Activated CD4-positive, alpha-beta T cell treated with anti-CD3 and anti-CD28 coated beads, Interleukin-2, amount 10 ng/mL, durations not matched to agents 24 days and 14 days (primary cell): ENCODE measurements around the gene TMEM190. TPM values are rescaled to one million over a fixed set of nuclear protein-coding genes. Genes with fewer than 3 reads are reported as not detected.
"Not testable (repeated sequence)": the region's sequence is repeated elsewhere in the genome, so short reads cannot be mapped to it uniquely, and the experiment has no call there.

ENCODE experiments used
- DNase-seq: peaks from one replicate; pipeline ENCODE4 v3.0.0; 2022
- H3K27ac Mint-ChIP-seq: one replicate; pipeline ENCODE4 v1.8.0; 2022; ENCODE audit warnings: mild to moderate bottlenecking, mixed read lengths
- H3K27me3 Mint-ChIP-seq: one replicate; pipeline ENCODE4 v1.8.0; 2022; ENCODE audit warnings: mixed read lengths
- H3K36me3 Mint-ChIP-seq: one replicate; pipeline ENCODE4 v1.8.0; 2022; ENCODE audit warnings: low read depth, mild to moderate bottlenecking, mixed read lengths
- H3K4me1 Mint-ChIP-seq: one replicate; pipeline ENCODE4 v1.8.0; 2021; ENCODE audit warnings: mixed read lengths
- H3K4me3 Mint-ChIP-seq: one replicate; pipeline ENCODE4 v1.8.0; 2022; ENCODE audit warnings: mild to moderate bottlenecking, moderate library complexity, mixed read lengths
- H3K9me3 Mint-ChIP-seq: one replicate; pipeline ENCODE4 v1.8.0; 2021; ENCODE audit warnings: mixed read lengths
- intact Hi-C: fragments of 100-400 bp; cut with micrococcal nuclease; formaldehyde crosslinking; loops from one replicate; pipeline ENCODE4 v1.15.1; 2023
- total RNA-seq: library from RNA; stranded (reverse); gene quantifications from 2 replicates; pipeline ENCODE4 v1.2.3, GENCODE V29; 2022

TMEM190 gene
- total RNA-seq, 1 donor from 2014 or later, result not detected

DNA sequence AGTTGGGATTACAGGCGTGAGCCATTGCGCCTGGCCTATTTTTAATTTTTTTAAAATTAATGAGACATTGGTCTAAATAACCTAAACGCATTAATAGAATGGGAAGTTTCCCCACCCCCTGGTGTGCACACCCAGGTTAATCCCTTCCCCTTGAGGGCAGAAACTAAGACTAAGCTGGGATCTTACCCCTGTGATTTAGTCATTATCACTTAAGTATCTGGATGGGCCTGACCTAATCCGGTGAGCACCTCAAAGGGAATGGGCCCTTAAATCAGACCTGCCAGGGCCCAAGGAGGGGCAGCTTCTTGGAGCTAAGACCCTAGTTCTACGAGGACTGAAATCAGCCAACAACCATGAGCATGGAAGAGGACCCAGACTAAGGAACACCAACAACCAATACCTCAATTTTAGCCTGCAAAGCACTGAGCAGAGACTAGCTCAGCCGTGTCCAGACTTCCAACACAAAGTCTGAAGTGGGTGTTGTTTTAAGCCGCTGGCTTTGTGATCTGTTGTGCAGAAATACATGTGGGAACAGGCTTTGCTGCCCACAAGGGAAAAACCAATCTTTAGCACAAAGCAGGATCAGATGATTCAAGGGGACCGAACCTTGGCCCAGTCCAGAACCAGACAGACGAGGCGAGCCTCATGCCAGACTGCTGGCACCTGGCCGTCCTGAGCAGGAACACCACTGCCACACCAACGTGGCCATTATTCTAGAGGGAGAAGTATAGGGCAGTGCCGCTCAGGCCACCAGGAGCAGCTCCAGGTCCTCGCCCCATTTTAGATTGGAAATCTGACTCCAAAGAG is 23.9 kb downstream of the TMEM190 start:
- H3K4me1 Mint-ChIP-seq, result peaks cover 34% of the 10 kb centered on the region
- peaks cover 41% of the 10 kb centered on the region for H3K36me3 Mint-ChIP-seq
- intact Hi-C loops, result no loop called here
- no peak overlapping the region for H3K4me3 Mint-ChIP-seq
- no peak for DNase-seq
- H3K27ac Mint-ChIP-seq, result no peak overlapping the region
- no peaks in the 10 kb centered on the region for H3K27me3 Mint-ChIP-seq
- no peaks in the 10 kb centered on the region for H3K9me3 Mint-ChIP-seq

GRCh38 chr19:55401390-55401789 is 24.8 kb downstream of the TMEM190 start:
- Mint-ChIP-seq H3K4me1 (peaks cover 43% of the 10 kb centered on the region), H3K36me3 (peaks cover 50% of the 10 kb centered on the region)
- intact Hi-C loops, DNase-seq, H3K4me3 Mint-ChIP-seq, H3K27ac Mint-ChIP-seq, H3K27me3 Mint-ChIP-seq, H3K9me3 Mint-ChIP-seq: not testable (repeated sequence)

DNA sequence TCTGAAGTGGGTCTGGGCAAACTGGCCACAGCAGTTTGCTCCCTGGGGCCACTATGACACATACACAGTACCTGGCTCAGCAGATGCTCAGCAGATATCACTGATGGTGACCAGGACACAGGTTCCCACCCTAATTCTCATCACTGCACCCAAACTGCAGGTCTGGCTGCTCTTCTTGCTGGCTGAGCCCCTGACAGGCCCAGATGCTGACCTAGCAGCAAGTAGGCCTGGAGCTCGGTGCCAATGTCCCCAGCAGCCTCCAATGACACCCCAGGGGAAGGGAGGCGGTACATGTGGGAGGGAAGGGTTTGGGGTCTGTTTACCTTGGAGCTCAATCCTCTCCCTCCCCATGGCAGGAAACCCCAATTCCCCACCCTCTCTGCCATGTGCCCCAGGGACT is 25.9 kb downstream of the TMEM190 start:
- H3K4me1 Mint-ChIP-seq, result peaks cover 45% of the 10 kb centered on the region
- DNase-seq, result no peak
- no peak overlapping the region for H3K27ac Mint-ChIP-seq
- intact Hi-C loops, result no loop called here
- H3K9me3 Mint-ChIP-seq, result no peaks in the 10 kb centered on the region
- no peaks in the 10 kb centered on the region for H3K27me3 Mint-ChIP-seq
- H3K36me3 Mint-ChIP-seq, result peaks cover 57% of the 10 kb centered on the region
- H3K4me3 Mint-ChIP-seq, result no peak overlapping the region

- intact Hi-C loops, result loop anchor here (2.0 to 5.0 kb wide), 2 partner anchors 103 to 147 kb away; partner anchors contain the start of gene PPP6R1
- no peak for DNase-seq
- Mint-ChIP-seq H3K4me1 (peaks cover 40% of the 10 kb centered on the region), H3K36me3 (peaks cover 55% of the 10 kb centered on the region), H3K27me3 (peaks cover 4% of the 10 kb centered on the region), H3K4me3 (peak overlapping the region; percentile 89), H3K9me3 (peaks cover 16% of the 10 kb centered on the region), H3K27ac (peak overlapping the region; percentile 75)
Measured at GRCh38 chr19:55405638-55406037, 29.0 kb downstream of the TMEM190 start.

GRCh38 chr19:55406091-55406825 is 29.6 kb downstream of the TMEM190 start:
- intact Hi-C loops, result loop anchor here (2.0 to 5.0 kb wide), 2 partner anchors 104 to 147 kb away; partner anchors contain the start of gene PPP6R1
- DNase-seq, result no peak
- Mint-ChIP-seq H3K27me3 (peaks cover 4% of the 10 kb centered on the region), H3K27ac (peak overlapping the region; percentile 75), H3K36me3 (peaks cover 52% of the 10 kb centered on the region), H3K9me3 (peaks cover 16% of the 10 kb centered on the region), H3K4me1 (peaks cover 39% of the 10 kb centered on the region), H3K4me3 (peak overlapping the region; percentile 89)

GRCh38 chr19:55406826-55407549 is 30.4 kb downstream of the TMEM190 start:
- peak; percentile 84 for DNase-seq
- H3K9me3 Mint-ChIP-seq, result peaks cover 16% of the 10 kb centered on the region
- peak overlapping the region; percentile 89 for H3K4me3 Mint-ChIP-seq
- peaks cover 7% of the 10 kb centered on the region for H3K27me3 Mint-ChIP-seq
- intact Hi-C loops, result loop anchor here (1.0 to 5.0 kb wide), 3 partner anchors 9 to 148 kb away; partner anchors contain the start of gene PPP6R1
- peaks cover 36% of the 10 kb centered on the region for H3K4me1 Mint-ChIP-seq
- H3K36me3 Mint-ChIP-seq, result peaks cover 49% of the 10 kb centered on the region
- H3K27ac Mint-ChIP-seq, result peak overlapping the region; percentile 75

GRCh38 chr19:55407550-55407799 is 30.8 kb downstream of the TMEM190 start, which contains the start of gene UBE2S:
UBE2S (minus strand) TSS chr19:55407788; CDS start chr19:55407589, 199 bp downstream.
- Mint-ChIP-seq H3K36me3 (peaks cover 44% of the 10 kb centered on the region), H3K27ac (peak within 1 kb of the TSS; percentile 98), H3K9me3 (peaks cover 16% of the 10 kb centered on the region), H3K4me3 (peak within 1 kb of the TSS; percentile 89), H3K4me1 (peaks cover 34% of the 10 kb centered on the region)
- intact Hi-C loops, result loop anchor here (1.0 to 5.0 kb wide), 3 partner anchors 9 to 149 kb away; partner anchors contain the start of gene PPP6R1
- not testable (repeated sequence) for H3K27me3 Mint-ChIP-seq, DNase-seq

- peaks cover 16% of the 10 kb centered on the region for H3K9me3 Mint-ChIP-seq
- intact Hi-C loops, result loop anchor here (1.0 to 5.0 kb wide), 5 partner anchors 10 to 149 kb away; partner anchors contain the start of genes KMT5C, PPP6R1 and RPL28
- H3K4me1 Mint-ChIP-seq, result peaks cover 34% of the 10 kb centered on the region
- DNase-seq, result peak; percentile 99
- peaks cover 39% of the 10 kb centered on the region for H3K36me3 Mint-ChIP-seq
- H3K27ac Mint-ChIP-seq, result peak overlapping the region; percentile 98
- peak overlapping the region; percentile 89 for H3K4me3 Mint-ChIP-seq
- H3K27me3 Mint-ChIP-seq, result peaks cover 7% of the 10 kb centered on the region
Measured at GRCh38 chr19:55407800-55408532, 31.3 kb downstream of the TMEM190 start.

- Mint-ChIP-seq H3K4me3 (peak overlapping the region; percentile 89), H3K36me3 (peaks cover 35% of the 10 kb centered on the region), H3K27me3 (peaks cover 7% of the 10 kb centered on the region), H3K9me3 (peaks cover 16% of the 10 kb centered on the region), H3K27ac (peak overlapping the region; percentile 98), H3K4me1 (peaks cover 29% of the 10 kb centered on the region)
- intact Hi-C loops, result loop anchor here (1.0 to 5.0 kb wide), 3 partner anchors 23 to 106 kb away; partner anchors contain the start of genes KMT5C and RPL28
- no peak for DNase-seq
Measured at GRCh38 chr19:55408533-55408872, 31.9 kb downstream of the TMEM190 start.

- Mint-ChIP-seq H3K36me3 (peaks cover 29% of the 10 kb centered on the region), H3K4me3 (peak overlapping the region; percentile 89), H3K4me1 (peaks cover 25% of the 10 kb centered on the region), H3K27ac (peak overlapping the region; percentile 98), H3K9me3 (peaks cover 16% of the 10 kb centered on the region)
- not testable (repeated sequence) for H3K27me3 Mint-ChIP-seq, DNase-seq
- intact Hi-C loops, result loop anchor here (5.0 kb wide), 1 partner anchor 107 kb away; no protein-coding TSS in a partner anchor
Measured at GRCh38 chr19:55409179-55409578, 32.6 kb downstream of the TMEM190 start.

DNA sequence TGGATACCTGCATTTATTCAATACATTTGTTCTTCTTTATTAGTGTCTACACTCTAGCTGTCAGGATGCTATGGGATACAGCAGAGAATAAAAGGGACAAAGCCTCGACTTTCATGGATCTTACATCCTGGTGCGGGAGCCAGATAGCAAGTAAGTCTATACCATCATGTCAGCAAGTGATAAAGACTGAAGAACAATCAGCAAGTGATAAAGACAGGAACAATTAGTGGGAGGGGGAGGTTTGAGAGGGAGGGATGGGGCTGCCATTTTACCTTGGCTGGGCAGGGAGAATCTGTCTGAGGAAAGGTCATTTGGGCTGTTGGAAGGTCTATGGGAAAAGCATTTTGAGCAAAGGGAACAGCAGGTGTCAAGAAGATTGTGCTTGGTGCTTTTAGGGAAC is 33.5 kb downstream of the TMEM190 start:
- no peak for DNase-seq
- H3K27ac Mint-ChIP-seq, result peak overlapping the region; percentile 27
- H3K4me1 Mint-ChIP-seq, result peaks cover 25% of the 10 kb centered on the region
- intact Hi-C loops, result no loop called here
- H3K4me3 Mint-ChIP-seq, result no peak overlapping the region
- peaks cover 10% of the 10 kb centered on the region for H3K27me3 Mint-ChIP-seq
- H3K9me3 Mint-ChIP-seq, result peaks cover 16% of the 10 kb centered on the region
- peaks cover 27% of the 10 kb centered on the region for H3K36me3 Mint-ChIP-seq

DNA sequence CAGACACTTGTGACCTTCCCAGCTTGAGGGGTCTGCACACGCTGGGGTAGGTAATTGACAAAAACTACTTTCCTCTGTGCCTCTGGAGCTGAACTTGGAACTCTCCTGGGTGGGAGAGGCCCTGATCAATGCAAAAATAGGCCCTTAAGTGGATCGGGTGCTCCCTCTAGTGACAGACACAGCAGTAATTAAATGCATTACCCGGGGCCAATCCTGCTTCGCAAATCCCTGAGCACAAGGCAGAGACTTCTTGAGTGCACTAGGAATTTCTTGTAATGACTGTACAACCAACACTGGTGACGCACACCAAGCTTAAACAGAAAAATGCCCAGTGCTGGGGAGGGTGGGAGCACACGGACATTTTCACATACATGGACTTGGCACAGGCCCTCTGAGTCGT is 41.6 kb downstream of the TMEM190 start:
- intact Hi-C loops, result loop anchor here (1.0 kb wide), 1 partner anchor 277 kb away; no protein-coding TSS in a partner anchor
- H3K9me3 Mint-ChIP-seq, result no peaks in the 10 kb centered on the region
- peaks cover 13% of the 10 kb centered on the region for H3K27me3 Mint-ChIP-seq
- H3K36me3 Mint-ChIP-seq, result no peaks in the 10 kb centered on the region
- H3K4me3 Mint-ChIP-seq, result no peak overlapping the region
- peaks cover 10% of the 10 kb centered on the region for H3K4me1 Mint-ChIP-seq
- peak; percentile 88 for DNase-seq
- H3K27ac Mint-ChIP-seq, result no peak overlapping the region

- no peaks in the 10 kb centered on the region for H3K9me3 Mint-ChIP-seq
- H3K4me1 Mint-ChIP-seq, result peaks cover 10% of the 10 kb centered on the region
- H3K36me3 Mint-ChIP-seq, result no peaks in the 10 kb centered on the region
- intact Hi-C loops, result no loop called here
- H3K4me3 Mint-ChIP-seq, result no peak overlapping the region
- DNase-seq, result no peak
- H3K27ac Mint-ChIP-seq, result no peak overlapping the region
- H3K27me3 Mint-ChIP-seq, result peaks cover 15% of the 10 kb centered on the region
Measured at GRCh38 chr19:55419103-55419502, 42.5 kb downstream of the TMEM190 start.
